HTR-8/SVneo (cell line): ENCODE results near the gene TSEN15.
A peak's percentile ranks its signal among the peaks of the same experiment; 100 is the strongest.
"Not testable (repeated sequence)": the region's sequence is repeated elsewhere in the genome, so short reads cannot be mapped to it uniquely, and the experiment has no call there.

Experiments
- DNase-seq: peaks from one replicate; pipeline ENCODE4 v3.0.0; 2011; ENCODE audit warnings: low spot score, mixed read lengths; ENCODE audit not compliant: insufficient read length
- FAIRE-seq: peaks from 2 replicates; lab custom pipeline; 2011; peaks lifted over from hg19 to GRCh38; lab: Jason Lieb, UNC

The TSEN15 gene

GRCh38 chr1:184082541-184083415 is 31.2 kb downstream of the TSEN15 start:
- FAIRE-seq: no peak

GRCh38 chr1:184085667-184086066 is 34.1 kb downstream of the TSEN15 start:
- DNase-seq (no peak), FAIRE-seq (peak; percentile 20)

More at GRCh38 chr1:184082541-184083415, 31.2 kb downstream of the TSEN15 start:
- DNase-seq: no peak

- no peak for DNase-seq
- no peak for FAIRE-seq
Observed at GRCh38 chr1:184088037-184088436, 36.5 kb downstream of the TSEN15 start.

- DNase-seq (no peak), FAIRE-seq (no peak)
Observed at GRCh38 chr1:184093071-184093470, 41.5 kb downstream of the TSEN15 start.

GRCh38 chr1:184096005-184096404 is 44.5 kb downstream of the TSEN15 start:
- DNase-seq: no peak
- no peak for FAIRE-seq

- not testable (repeated sequence) for FAIRE-seq, DNase-seq
Observed at GRCh38 chr1:184096580-184096979, 45.0 kb downstream of the TSEN15 start.

GRCh38 chr1:184101141-184101540 is 49.6 kb downstream of the TSEN15 start:
- FAIRE-seq (no peak), DNase-seq (no peak)

GRCh38 chr1:184101571-184101970 is 50.0 kb downstream of the TSEN15 start:
- DNase-seq (no peak), FAIRE-seq (no peak)

GRCh38 chr1:184110272-184111204 is 59.0 kb downstream of the TSEN15 start:
- DNase-seq: peak; percentile 34
- peak; percentile 72 for FAIRE-seq

GRCh38 chr1:184112176-184112948 is 60.8 kb downstream of the TSEN15 start:
- no peak for DNase-seq
- no peak for FAIRE-seq

- FAIRE-seq (no peak), DNase-seq (no peak)
Observed at GRCh38 chr1:184113251-184113650, 61.7 kb downstream of the TSEN15 start.

- DNase-seq (no peak), FAIRE-seq (no peak)
Observed at GRCh38 chr1:184114818-184115398, 63.4 kb downstream of the TSEN15 start.

GRCh38 chr1:184116287-184116686 is 64.8 kb downstream of the TSEN15 start:
- FAIRE-seq: no peak
- no peak for DNase-seq

- peak; percentile 88 for FAIRE-seq
- DNase-seq: peak; percentile 82
Observed at GRCh38 chr1:184118046-184118445, 66.5 kb downstream of the TSEN15 start.
